SU-DHL-6 (cell line): ENCODE results near the gene ERI2.

Experiments
- EZH2phosphoT487 ChIP-seq: fragments of 200-600 bp; sonication (generic), shearing (Covaris generic); conservative IDR thresholded peaks from 2 replicates; pipeline ENCODE4 v1.6.1; 2018; ENCODE audit warnings: mild to moderate bottlenecking, antibody characterized with exemption, low read length, moderate library complexity, mixed read lengths
- TF ChIP-seq, protein P1 (sequence below): fragments of 200-600 bp; sonication (generic); IDR thresholded peaks from one replicate; pipeline ENCODE4 v1.5.1; 2017; ENCODE audit warnings: antibody characterized with exemption, mild to moderate bottlenecking, low read length, moderate library complexity; ENCODE audit not compliant: insufficient read depth, poor library complexity, severe bottlenecking

- TF ChIP-seq, protein P1, sequence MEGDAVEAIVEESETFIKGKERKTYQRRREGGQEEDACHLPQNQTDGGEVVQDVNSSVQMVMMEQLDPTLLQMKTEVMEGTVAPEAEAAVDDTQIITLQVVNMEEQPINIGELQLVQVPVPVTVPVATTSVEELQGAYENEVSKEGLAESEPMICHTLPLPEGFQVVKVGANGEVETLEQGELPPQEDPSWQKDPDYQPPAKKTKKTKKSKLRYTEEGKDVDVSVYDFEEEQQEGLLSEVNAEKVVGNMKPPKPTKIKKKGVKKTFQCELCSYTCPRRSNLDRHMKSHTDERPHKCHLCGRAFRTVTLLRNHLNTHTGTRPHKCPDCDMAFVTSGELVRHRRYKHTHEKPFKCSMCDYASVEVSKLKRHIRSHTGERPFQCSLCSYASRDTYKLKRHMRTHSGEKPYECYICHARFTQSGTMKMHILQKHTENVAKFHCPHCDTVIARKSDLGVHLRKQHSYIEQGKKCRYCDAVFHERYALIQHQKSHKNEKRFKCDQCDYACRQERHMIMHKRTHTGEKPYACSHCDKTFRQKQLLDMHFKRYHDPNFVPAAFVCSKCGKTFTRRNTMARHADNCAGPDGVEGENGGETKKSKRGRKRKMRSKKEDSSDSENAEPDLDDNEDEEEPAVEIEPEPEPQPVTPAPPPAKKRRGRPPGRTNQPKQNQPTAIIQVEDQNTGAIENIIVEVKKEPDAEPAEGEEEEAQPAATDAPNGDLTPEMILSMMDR: no peak
- TF ChIP-seq EZH2phosphoT487: no peak
Measured at GRCh38 chr16:20789130-20789529, 17.1 kb downstream of the ERI2 start.
